DND-41 (cell line): ENCODE measurements around the gene PDE3A.

Experiments used
- EZH2 ChIP-seq: IDR thresholded peaks from 3 replicates; pipeline ENCODE4 v1.6.1; 2012; ENCODE audit warnings: borderline replicate concordance, low read depth, mild to moderate bottlenecking, moderate library complexity, low read length, inconsistent platforms; ENCODE audit not compliant: severe bottlenecking
- TF ChIP-seq, protein P1 (sequence below): IDR thresholded peaks from 2 replicates; pipeline ENCODE4 v1.5.1; 2012; ENCODE audit warnings: borderline replicate concordance, low read length, moderate library complexity, mild to moderate bottlenecking; ENCODE audit not compliant: poor library complexity, severe bottlenecking; ENCODE audit errors: extremely low read depth

DNA sequence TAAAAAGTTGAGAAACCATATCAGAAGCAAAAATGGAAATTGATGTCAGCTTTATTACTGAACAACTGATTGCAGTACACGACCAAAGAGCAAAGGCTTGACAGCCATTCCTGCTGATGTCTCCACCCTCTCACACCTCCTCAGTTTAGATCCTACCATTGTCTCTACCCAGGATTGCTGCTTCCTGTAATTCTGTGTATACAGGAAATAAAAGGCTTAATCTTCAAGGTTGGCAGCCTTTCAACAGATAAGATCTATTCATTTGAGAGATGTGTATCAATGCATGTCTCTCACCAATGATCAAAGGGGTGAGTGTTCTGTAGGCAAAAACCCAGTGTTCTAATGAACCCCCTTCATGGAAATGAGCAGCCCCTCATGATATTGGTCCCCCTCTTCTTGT lies 353.8 kb downstream of the PDE3A start:
- TF ChIP-seq, protein P1, sequence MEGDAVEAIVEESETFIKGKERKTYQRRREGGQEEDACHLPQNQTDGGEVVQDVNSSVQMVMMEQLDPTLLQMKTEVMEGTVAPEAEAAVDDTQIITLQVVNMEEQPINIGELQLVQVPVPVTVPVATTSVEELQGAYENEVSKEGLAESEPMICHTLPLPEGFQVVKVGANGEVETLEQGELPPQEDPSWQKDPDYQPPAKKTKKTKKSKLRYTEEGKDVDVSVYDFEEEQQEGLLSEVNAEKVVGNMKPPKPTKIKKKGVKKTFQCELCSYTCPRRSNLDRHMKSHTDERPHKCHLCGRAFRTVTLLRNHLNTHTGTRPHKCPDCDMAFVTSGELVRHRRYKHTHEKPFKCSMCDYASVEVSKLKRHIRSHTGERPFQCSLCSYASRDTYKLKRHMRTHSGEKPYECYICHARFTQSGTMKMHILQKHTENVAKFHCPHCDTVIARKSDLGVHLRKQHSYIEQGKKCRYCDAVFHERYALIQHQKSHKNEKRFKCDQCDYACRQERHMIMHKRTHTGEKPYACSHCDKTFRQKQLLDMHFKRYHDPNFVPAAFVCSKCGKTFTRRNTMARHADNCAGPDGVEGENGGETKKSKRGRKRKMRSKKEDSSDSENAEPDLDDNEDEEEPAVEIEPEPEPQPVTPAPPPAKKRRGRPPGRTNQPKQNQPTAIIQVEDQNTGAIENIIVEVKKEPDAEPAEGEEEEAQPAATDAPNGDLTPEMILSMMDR, result no peak
- no peak for TF ChIP-seq EZH2
